ENCODE measurements around the gene P2RX1.

P2RX1 gene

GRCh38 chr17:3887804-3888203 lies 28.5 kb downstream of the P2RX1 start:
- no peaks in the 10 kb centered on the region for H3F3A ChIP-seq (ENCODE audit: insufficient read depth, low read length)
- peaks cover 7% of the 10 kb centered on the region for H3K4me1 ChIP-seq (ENCODE audit: insufficient read depth, low read length, severe bottlenecking)
- H3K27me3 ChIP-seq (ENCODE audit: insufficient read depth, low read length), result peaks cover 8% of the 10 kb centered on the region; the same call in 1 of the 2 replicates
- no peaks in the 10 kb centered on the region for H3K9me2 ChIP-seq (ENCODE audit: low read depth, low read length)
- no peak overlapping the region for H3K4me3 ChIP-seq (ENCODE audit: low read depth, low read length, poor library complexity, severe bottlenecking)
- no peaks in the 10 kb centered on the region for H3K79me2 ChIP-seq (ENCODE audit: insufficient read depth, low read length)
- no peak overlapping the region for H3K4me2 ChIP-seq (ENCODE audit: low read length)
- H4K20me1 ChIP-seq (ENCODE audit: insufficient read depth, low read length), result no peaks in the 10 kb centered on the region
- H3K9me3 ChIP-seq (ENCODE audit: low read length), result no peaks in the 10 kb centered on the region
- no peak overlapping the region for H3K27ac ChIP-seq (ENCODE audit: low read depth, low read length, poor library complexity, severe bottlenecking)
- no peak overlapping the region for H2AFZ ChIP-seq (ENCODE audit: low read length)
- TF ChIP-seq CTCF (IDR thresholded peaks at IDR 0.05; ENCODE audit: low read length) (no peak), EZH2 (IDR thresholded peaks at IDR 0.05; ENCODE audit: borderline replicate concordance, low read length) (no peak)
- H3K9ac ChIP-seq (ENCODE audit: low read length), result no peak overlapping the region
- H3K36me3 ChIP-seq (ENCODE audit: insufficient read depth, low read length), result no peaks in the 10 kb centered on the region

- no peak overlapping the region for H3K27ac ChIP-seq (ENCODE audit: low read depth, low read length, poor library complexity, severe bottlenecking)
- no peaks in the 10 kb centered on the region for H3K36me3 ChIP-seq (ENCODE audit: insufficient read depth, low read length)
- H3K9me2 ChIP-seq (ENCODE audit: low read depth, low read length), result no peaks in the 10 kb centered on the region
- peaks cover 8% of the 10 kb centered on the region; the same call in 1 of the 2 replicates for H3K27me3 ChIP-seq (ENCODE audit: insufficient read depth, low read length)
- H3K79me2 ChIP-seq (ENCODE audit: insufficient read depth, low read length), result no peaks in the 10 kb centered on the region
- H4K20me1 ChIP-seq (ENCODE audit: insufficient read depth, low read length), result no peaks in the 10 kb centered on the region
- no peak overlapping the region for H3K4me2 ChIP-seq (ENCODE audit: low read length)
- H3K9ac ChIP-seq (ENCODE audit: low read length), result no peak overlapping the region
- TF ChIP-seq CTCF (IDR thresholded peaks at IDR 0.05; ENCODE audit: low read length), result no peak
- TF ChIP-seq EZH2 (IDR thresholded peaks at IDR 0.05; ENCODE audit: borderline replicate concordance, low read length), result no peak
- H3F3A ChIP-seq (ENCODE audit: insufficient read depth, low read length), result no peaks in the 10 kb centered on the region
- no peak overlapping the region for H3K4me3 ChIP-seq (ENCODE audit: low read depth, low read length, poor library complexity, severe bottlenecking)
- H3K4me1 ChIP-seq (ENCODE audit: insufficient read depth, low read length, severe bottlenecking), result peaks cover 6% of the 10 kb centered on the region
- no peaks in the 10 kb centered on the region for H3K9me3 ChIP-seq (ENCODE audit: low read length)
- no peak overlapping the region for H2AFZ ChIP-seq (ENCODE audit: low read length)
Measured at GRCh38 chr17:3887394-3887793, 28.9 kb downstream of the P2RX1 start.

- H3K4me2 ChIP-seq (ENCODE audit: low read length), result no peak overlapping the region
- peaks cover 5% of the 10 kb centered on the region; the same call in 1 of the 2 replicates for H3K27me3 ChIP-seq (ENCODE audit: insufficient read depth, low read length)
- no peaks in the 10 kb centered on the region for H4K20me1 ChIP-seq (ENCODE audit: insufficient read depth, low read length)
- TF ChIP-seq CTCF (IDR thresholded peaks at IDR 0.05; ENCODE audit: low read length) (no peak), EZH2 (IDR thresholded peaks at IDR 0.05; ENCODE audit: borderline replicate concordance, low read length) (no peak)
- no peaks in the 10 kb centered on the region for H3K9me2 ChIP-seq (ENCODE audit: low read depth, low read length)
- H2AFZ ChIP-seq (ENCODE audit: low read length), result no peak overlapping the region
- H3F3A ChIP-seq (ENCODE audit: insufficient read depth, low read length), result no peaks in the 10 kb centered on the region
- no peak overlapping the region for H3K27ac ChIP-seq (ENCODE audit: low read depth, low read length, poor library complexity, severe bottlenecking)
- H3K79me2 ChIP-seq (ENCODE audit: insufficient read depth, low read length), result no peaks in the 10 kb centered on the region
- H3K9me3 ChIP-seq (ENCODE audit: low read length), result no peaks in the 10 kb centered on the region
- no peak overlapping the region for H3K4me3 ChIP-seq (ENCODE audit: low read depth, low read length, poor library complexity, severe bottlenecking)
- no peaks in the 10 kb centered on the region for H3K4me1 ChIP-seq (ENCODE audit: insufficient read depth, low read length, severe bottlenecking)
- H3K9ac ChIP-seq (ENCODE audit: low read length), result no peak overlapping the region
- H3K36me3 ChIP-seq (ENCODE audit: insufficient read depth, low read length), result no peaks in the 10 kb centered on the region
Measured at GRCh38 chr17:3886776-3887175, 29.5 kb downstream of the P2RX1 start.
